Measurements from ENCODE around the gene FBXW12. TPM values are rescaled to one million over a fixed set of nuclear protein-coding genes. Genes with fewer than 3 reads are reported as not detected.
A peak's percentile ranks its signal among the peaks of the same experiment; 100 is the strongest.

The FBXW12 gene
- total RNA-seq, 2 experiments from 2014 or later = not detected

GRCh38 chr3:48434591-48435222 lies 62.7 kb downstream of the FBXW12 start:
- Mint-ChIP-seq H3K4me3 (no peak overlapping the region), H3K9me3 (no peaks in the 10 kb centered on the region), H3K27me3 (peaks cover 2% of the 10 kb centered on the region), H3K36me3 (peaks cover 3% of the 10 kb centered on the region), H3K4me1 (peaks cover 30% of the 10 kb centered on the region), H3K27ac (no peak overlapping the region)
- peak; percentile 31 for DNase-seq
- POLR2A ChIA-PET = no interaction called here
- ATAC-seq (ENCODE audit: low read depth) = no peak

- peaks cover 30% of the 10 kb centered on the region for H3K4me1 Mint-ChIP-seq
- ATAC-seq (ENCODE audit: low read depth) = no peak
- H3K4me3 Mint-ChIP-seq = no peak overlapping the region
- peak; percentile 22 for DNase-seq
- H3K27me3 Mint-ChIP-seq = no peaks in the 10 kb centered on the region
- no peaks in the 10 kb centered on the region for H3K9me3 Mint-ChIP-seq
- POLR2A ChIA-PET = interaction anchor here (1.2 to 1.8 kb wide), 8 partner anchors 10 to 200 kb away, joined by 3 to 9 read pairs (median 4); partner anchors contain the start of genes ATRIP, SLC26A6 and ZNF589
- no peak overlapping the region for H3K27ac Mint-ChIP-seq
- peaks cover 5% of the 10 kb centered on the region for H3K36me3 Mint-ChIP-seq
Observed at GRCh38 chr3:48435223-48435595, 63.2 kb downstream of the FBXW12 start.

- H3K4me3 Mint-ChIP-seq = no peak overlapping the region
- POLR2A ChIA-PET = interaction anchor here (0.6 to 1.8 kb wide), 11 partner anchors 10 to 199 kb away, joined by 3 to 9 read pairs (median 4); partner anchors contain the start of genes ATRIP, SLC26A6 and ZNF589
- ATAC-seq (ENCODE audit: low read depth) (peak; percentile 31), DNase-seq (peak; percentile 84)
- H3K4me1 Mint-ChIP-seq = peaks cover 30% of the 10 kb centered on the region
- H3K9me3 Mint-ChIP-seq = no peaks in the 10 kb centered on the region
- no peak overlapping the region for H3K27ac Mint-ChIP-seq
- H3K27me3 Mint-ChIP-seq = no peaks in the 10 kb centered on the region
- H3K36me3 Mint-ChIP-seq = peaks cover 9% of the 10 kb centered on the region
Observed at GRCh38 chr3:48435774-48436476, 63.9 kb downstream of the FBXW12 start.

- H3K9me3 Mint-ChIP-seq = no peaks in the 10 kb centered on the region
- H3K27me3 Mint-ChIP-seq = no peaks in the 10 kb centered on the region
- H3K36me3 Mint-ChIP-seq = peaks cover 11% of the 10 kb centered on the region
- H3K4me1 Mint-ChIP-seq = peaks cover 32% of the 10 kb centered on the region
- DNase-seq = no peak
- POLR2A ChIA-PET = interaction anchor here (1.0 to 1.8 kb wide), 10 partner anchors 9 to 199 kb away, joined by 3 to 9 read pairs (median 4); partner anchors contain the start of genes ATRIP, SLC26A6 and ZNF589
- no peak for ATAC-seq (ENCODE audit: low read depth)
- no peak overlapping the region for H3K4me3 Mint-ChIP-seq
- H3K27ac Mint-ChIP-seq = no peak overlapping the region
Observed at GRCh38 chr3:48436477-48436787, 64.4 kb downstream of the FBXW12 start.

GRCh38 chr3:48436855-48437254 lies 64.8 kb downstream of the FBXW12 start:
- POLR2A ChIA-PET = interaction anchor here (1.5 to 1.8 kb wide), 4 partner anchors 10 to 198 kb away, joined by 4 to 9 read pairs (median 6); partner anchors contain the start of genes ATRIP and SLC26A6
- DNase-seq (peak; percentile 24), ATAC-seq (ENCODE audit: low read depth) (no peak)
- Mint-ChIP-seq H3K27ac (no peak overlapping the region), H3K27me3 (no peaks in the 10 kb centered on the region), H3K4me3 (no peak overlapping the region), H3K4me1 (peaks cover 34% of the 10 kb centered on the region), H3K36me3 (peaks cover 10% of the 10 kb centered on the region), H3K9me3 (no peaks in the 10 kb centered on the region)

- Mint-ChIP-seq H3K27ac (peak overlapping the region; percentile 55), H3K4me3 (no peak overlapping the region), H3K9me3 (no peaks in the 10 kb centered on the region), H3K36me3 (peaks cover 10% of the 10 kb centered on the region), H3K27me3 (no peaks in the 10 kb centered on the region), H3K4me1 (peaks cover 40% of the 10 kb centered on the region)
- DNase-seq = peak; percentile 2
- no peak for ATAC-seq (ENCODE audit: low read depth)
- POLR2A ChIA-PET = no interaction called here
Observed at GRCh38 chr3:48437812-48438211, 65.8 kb downstream of the FBXW12 start.

GRCh38 chr3:48439820-48440589 lies 68.0 kb downstream of the FBXW12 start, which contains the start of the genes CCDC51 and TMA7:
Gene CCDC51, minus strand, starts transcription at chr3:48440119. Its CDS starts 4,991 bp downstream, at chr3:48435128.
Gene TMA7, plus strand, starts transcription at chr3:48440257. Its CDS starts 40 bp downstream, at chr3:48440297.
- Mint-ChIP-seq H3K4me3 (peak within 1 kb of the TSS; percentile 99), H3K4me1 (peaks cover 33% of the 10 kb centered on the region), H3K27me3 (no peaks in the 10 kb centered on the region), H3K27ac (peak within 1 kb of the TSS; percentile 97), H3K36me3 (peaks cover 10% of the 10 kb centered on the region), H3K9me3 (no peaks in the 10 kb centered on the region)
- peak; percentile 92 for ATAC-seq (ENCODE audit: low read depth)
- DNase-seq = peak; percentile 95
- POLR2A ChIA-PET = interaction anchor here (0.5 to 3.4 kb wide), 26 partner anchors 10 to 358 kb away, joined by 3 to 36 read pairs (median 6); partner anchors contain the start of genes NME6, PFKFB4, PLXNB1 and SHISA5

- Mint-ChIP-seq H3K4me3 (peak overlapping the region; percentile 99), H3K4me1 (peaks cover 33% of the 10 kb centered on the region), H3K27me3 (no peaks in the 10 kb centered on the region), H3K27ac (peak overlapping the region; percentile 97), H3K9me3 (no peaks in the 10 kb centered on the region), H3K36me3 (peaks cover 10% of the 10 kb centered on the region)
- POLR2A ChIA-PET = interaction anchor here (1.1 to 3.4 kb wide), 11 partner anchors 17 to 200 kb away, joined by 4 to 36 read pairs (median 12); partner anchors contain the start of genes NME6, SHISA5 and ZNF589
- DNase-seq (no peak), ATAC-seq (ENCODE audit: low read depth) (peak; percentile 4)
Observed at GRCh38 chr3:48440590-48440958, 68.6 kb downstream of the FBXW12 start.

GRCh38 chr3:48441940-48442339 lies 69.9 kb downstream of the FBXW12 start:
- H3K27ac Mint-ChIP-seq = no peak overlapping the region
- peaks cover 10% of the 10 kb centered on the region for H3K36me3 Mint-ChIP-seq
- ATAC-seq (ENCODE audit: low read depth) (no peak), DNase-seq (peak; percentile 4)
- H3K4me1 Mint-ChIP-seq = peaks cover 40% of the 10 kb centered on the region
- no peaks in the 10 kb centered on the region for H3K9me3 Mint-ChIP-seq
- H3K27me3 Mint-ChIP-seq = no peaks in the 10 kb centered on the region
- POLR2A ChIA-PET = interaction anchor here (1.2 to 3.4 kb wide), 3 partner anchors 22 to 62 kb away, joined by 3 to 18 read pairs (median 3); no protein-coding TSS in a partner anchor
- peak overlapping the region; percentile 99 for H3K4me3 Mint-ChIP-seq

Other genes starting within 250 kb of the FBXW12 start
- 10 to 100 TPM; 14.7 to 19.0 TPM for gene CDC25A, start 183.8 kb upstream of the FBXW12 start, total RNA-seq
- not detected for gene CAMP, start 148.7 kb upstream of the FBXW12 start, total RNA-seq
- 10 to 100 TPM; 35.9 to 43.1 TPM for gene ZNF589, start 131.1 kb upstream of the FBXW12 start, total RNA-seq
- 10 to 100 TPM; 37.5 to 39.8 TPM for gene NME6, start 70.9 kb upstream of the FBXW12 start, total RNA-seq
- gene SPINK8, start 38.6 kb upstream of the FBXW12 start, total RNA-seq = not detected
- gene PLXNB1, start 57.9 kb downstream of the FBXW12 start, total RNA-seq = 1 to 10 TPM; 4.5 to 6.2 TPM
- gene CCDC51, start 67.9 kb downstream of the FBXW12 start, total RNA-seq = 10 to 100 TPM; 11.5 to 12.2 TPM
- gene TMA7, start 68.0 kb downstream of the FBXW12 start, total RNA-seq = 100 to 1,000 TPM; 260 to 263 TPM
- gene ATRIP, start 74.5 kb downstream of the FBXW12 start, total RNA-seq = 10 to 100 TPM; 17.0 to 19.9 TPM
- 100 to 1,000 TPM; 215 to 224 TPM for gene SHISA5, start 132.0 kb downstream of the FBXW12 start, total RNA-seq
- gene PFKFB4, start 184.6 kb downstream of the FBXW12 start, total RNA-seq = 10 to 100 TPM; 56.8 to 60.7 TPM
- not detected for gene UCN2, start 191.6 kb downstream of the FBXW12 start, total RNA-seq
- gene COL7A1, start 223.1 kb downstream of the FBXW12 start, total RNA-seq = 1 to 10 TPM; 1.0 to 1.6 TPM
- 100 to 1,000 TPM; 144 to 148 TPM for gene UQCRC1, start 237.4 kb downstream of the FBXW12 start, total RNA-seq
- not detected for gene TMEM89, start 249.6 kb downstream of the FBXW12 start, total RNA-seq

Data from activated naive CD8-positive, alpha-beta T cell treated with anti-CD3 and anti-CD28 coated beads, Interleukin-2, amount 10 ng/mL, durations not matched to agents 7 days and 5 days (primary cell).